Stimulated activated CD8-positive, alpha-beta memory T cell treated with anti-CD3 and anti-CD28 coated beads, Interleukin-7, amount 100 ng/mL, for 48 hours (primary cell): Measurements from ENCODE around the gene GALM.
A peak's percentile ranks its signal among the peaks of the same experiment; 100 is the strongest.

ENCODE experiments used
- DNase-seq, 2 donors: peaks; one replicate each; pipeline ENCODE4 v3.0.0-alpha.2; 2020; ENCODE audit warnings: low read depth in 1 of 2; ENCODE audit errors: extremely low read depth in 1 of 2

GALM gene

GRCh38 chr2:38649176-38649728 lies 16.7 kb upstream of the GALM start:
- DNase-seq: no peak

GRCh38 chr2:38650012-38650411 lies 15.9 kb upstream of the GALM start:
- DNase-seq: no peak

DNA sequence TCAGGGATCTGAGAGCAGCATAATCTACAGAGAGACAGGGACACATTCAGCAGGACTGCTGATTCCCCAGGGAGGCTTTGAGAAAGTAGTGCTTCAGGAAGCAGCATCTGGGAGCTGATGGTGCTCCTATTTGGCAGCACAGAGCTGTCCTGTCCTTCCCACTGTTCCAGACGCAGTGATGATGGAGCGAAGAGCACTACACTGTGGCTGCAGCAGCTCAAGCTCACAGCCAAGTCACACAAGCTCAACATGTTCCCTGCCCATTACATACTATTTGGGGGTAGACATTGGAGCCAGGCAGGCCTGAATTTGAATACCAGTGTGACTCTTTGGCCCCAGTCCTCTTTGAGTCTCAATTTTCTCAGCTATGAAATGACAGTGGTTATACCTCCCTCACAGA lies 15.2 kb upstream of the GALM start:
- no peak for DNase-seq

DNA sequence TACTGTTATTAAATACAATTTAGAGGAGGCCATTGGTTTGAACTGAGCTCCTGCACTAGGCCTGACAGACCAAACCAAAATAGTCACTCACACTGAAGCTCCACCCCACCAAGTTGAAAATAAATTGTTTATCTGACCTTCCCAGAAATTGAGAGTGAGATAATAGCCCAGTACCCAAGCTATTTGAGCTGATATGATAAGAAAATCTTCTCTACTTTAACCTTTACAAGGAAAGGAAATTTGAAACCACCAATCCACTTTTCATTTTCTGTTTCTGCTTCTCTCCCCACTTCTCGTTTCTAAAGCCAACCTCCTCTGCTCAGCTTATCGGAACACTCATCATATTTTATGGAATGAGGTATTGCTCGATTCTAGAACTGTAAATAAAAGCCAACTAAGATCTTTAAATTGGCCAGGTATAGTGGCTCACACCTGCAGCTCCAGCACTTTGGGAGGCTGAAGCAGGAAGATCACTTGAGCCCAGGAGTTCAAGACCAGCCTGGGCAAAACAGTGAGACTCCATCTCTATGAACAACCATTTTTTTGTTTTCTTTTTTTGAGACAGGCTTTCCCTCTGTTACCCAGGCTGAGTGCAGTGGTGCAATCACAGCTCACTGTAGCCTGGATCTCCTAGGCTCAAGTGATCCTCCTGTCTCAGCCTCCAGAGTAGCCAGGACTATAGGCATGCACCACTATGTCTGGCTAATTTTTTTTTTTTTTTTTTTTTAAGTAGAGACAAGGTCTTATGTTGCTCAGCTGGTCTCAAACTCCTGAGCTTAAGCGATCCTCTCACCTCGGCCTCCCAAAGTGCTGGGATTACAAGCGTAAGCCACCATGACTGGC lies 13.3 kb upstream of the GALM start:
- no peak for DNase-seq

DNA sequence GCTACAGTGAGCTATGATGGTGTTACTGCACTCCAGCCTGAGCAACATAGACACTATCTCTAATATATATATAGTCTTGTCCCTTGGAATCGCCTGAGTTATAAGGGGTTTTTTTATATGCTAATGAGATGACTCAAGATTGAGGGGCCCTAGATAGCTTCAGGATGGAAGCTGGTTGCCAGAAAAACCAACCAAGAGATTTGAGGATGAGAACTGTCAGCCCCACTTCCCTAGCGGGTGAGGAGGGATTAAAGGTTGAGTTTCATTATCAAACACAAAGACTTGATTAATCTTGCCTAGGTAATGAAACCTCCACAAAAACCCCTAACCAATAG lies 12.6 kb upstream of the GALM start:
- DNase-seq: no peak

GRCh38 chr2:38653715-38654527 lies 12.0 kb upstream of the GALM start:
- DNase-seq: peak in 1 of 2 donors; percentile 71

- DNase-seq: no peak
Observed at GRCh38 chr2:38654528-38655381, 11.2 kb upstream of the GALM start.

GRCh38 chr2:38655441-38655840 lies 10.5 kb upstream of the GALM start:
- DNase-seq: no peak

DNA sequence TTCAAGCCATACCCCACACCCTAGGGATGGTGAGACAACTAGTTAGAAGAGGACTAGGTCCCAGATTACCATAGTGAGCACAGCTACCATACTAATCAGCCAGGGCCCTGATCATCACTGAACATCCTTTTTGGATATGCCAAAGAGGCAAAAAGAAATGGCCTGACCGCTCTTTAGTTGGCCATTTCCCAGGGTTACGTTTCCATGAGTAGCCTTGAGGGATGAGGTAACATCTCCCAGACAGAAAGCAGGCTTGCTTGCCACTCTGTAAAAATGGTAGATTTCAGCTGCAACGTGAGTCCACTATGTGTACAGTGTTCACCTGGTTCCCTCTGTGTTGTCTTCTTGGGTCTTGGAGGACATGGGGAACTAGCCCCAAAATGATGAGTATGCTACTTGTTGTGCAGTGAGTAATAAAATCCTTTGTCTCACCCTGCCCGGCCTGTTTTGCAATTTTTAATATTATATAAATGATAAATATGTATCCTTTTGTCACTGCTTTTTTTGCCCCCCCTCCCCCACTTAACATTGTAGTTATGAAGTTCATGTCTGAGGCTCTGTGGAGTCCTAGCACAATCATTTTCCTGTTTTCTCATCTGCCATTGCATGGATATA lies 8.9 kb upstream of the GALM start:
- no peak for DNase-seq

GRCh38 chr2:38658613-38659012 lies 7.3 kb upstream of the GALM start:
- no peak for DNase-seq

DNA sequence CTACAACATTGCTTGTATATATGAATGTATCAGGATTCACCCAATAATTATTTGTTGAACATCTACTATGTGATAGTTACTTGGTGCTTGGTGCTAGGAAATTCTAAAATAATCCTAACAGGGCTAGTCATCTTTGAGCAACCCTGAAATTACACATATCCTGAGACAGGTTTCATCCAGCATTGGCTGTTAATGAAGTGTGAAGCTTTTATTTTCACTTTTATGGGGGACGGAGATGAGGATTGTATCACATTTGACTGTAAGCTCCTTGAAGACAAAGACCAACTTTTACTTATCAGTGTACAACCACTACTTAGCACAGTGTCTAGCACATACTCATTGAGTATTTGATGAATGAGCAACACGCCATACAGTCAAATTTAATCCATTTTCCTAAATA lies 6.8 kb upstream of the GALM start:
- DNase-seq: no peak

GRCh38 chr2:38660282-38660681 lies 5.6 kb upstream of the GALM start:
- DNase-seq: no peak

DNA sequence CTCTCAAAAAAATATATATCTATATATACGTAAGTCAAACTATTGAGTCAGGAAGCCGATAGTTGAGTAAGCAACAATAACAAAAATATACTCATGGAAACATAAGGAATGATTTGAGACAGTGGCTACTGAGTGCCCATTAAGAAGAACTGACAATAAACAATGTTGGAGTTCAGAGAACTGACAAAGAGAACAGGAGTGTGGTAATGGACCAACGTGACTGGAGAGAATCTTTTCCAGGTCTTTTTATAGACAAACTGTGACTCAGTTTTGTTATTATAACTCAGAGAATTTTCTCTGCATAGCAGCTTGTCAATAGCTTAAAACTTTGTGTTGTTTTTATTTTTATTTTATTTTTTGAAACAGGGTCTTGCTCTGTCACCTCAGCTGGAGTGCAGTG lies 4.6 kb upstream of the GALM start:
- no peak for DNase-seq

DNA sequence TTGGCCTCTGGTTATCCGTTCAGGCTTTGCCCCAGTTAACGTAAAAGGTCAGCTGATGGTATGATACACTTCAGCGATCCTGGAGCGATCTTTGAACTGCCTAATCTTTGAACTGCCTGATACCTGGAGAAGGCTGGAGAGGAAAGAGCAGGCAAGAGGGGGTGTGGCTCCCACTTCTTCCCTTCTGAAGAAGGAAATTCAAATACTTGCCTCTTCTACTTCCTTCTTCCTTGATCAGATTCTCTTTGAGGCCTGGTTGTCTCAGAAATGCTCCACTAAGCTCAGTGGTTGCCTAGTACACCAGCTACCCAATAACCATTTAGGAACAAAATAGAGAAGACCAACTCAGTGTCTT lies 619 bp downstream of the GALM start:
- no peak for DNase-seq

DNA sequence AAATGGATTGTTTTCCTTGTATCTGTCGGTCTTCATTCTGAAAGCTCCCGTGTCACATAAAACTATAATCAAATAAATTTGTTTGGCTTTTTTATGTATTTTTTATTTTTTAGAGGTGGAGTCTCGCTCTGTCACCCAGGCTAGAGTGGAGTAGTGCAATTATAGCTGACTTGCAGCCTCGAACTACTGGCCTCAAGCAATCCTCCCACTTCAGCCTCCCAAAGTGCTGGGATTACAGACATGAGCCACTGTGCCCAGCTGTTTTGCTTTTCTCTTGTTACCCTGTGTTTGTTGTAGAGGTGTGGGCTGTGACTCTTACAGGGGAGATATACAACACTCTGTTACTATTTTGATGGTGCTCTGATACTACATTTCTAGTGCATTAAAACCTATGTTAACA lies 2.2 kb downstream of the GALM start:
- no peak for DNase-seq

DNA sequence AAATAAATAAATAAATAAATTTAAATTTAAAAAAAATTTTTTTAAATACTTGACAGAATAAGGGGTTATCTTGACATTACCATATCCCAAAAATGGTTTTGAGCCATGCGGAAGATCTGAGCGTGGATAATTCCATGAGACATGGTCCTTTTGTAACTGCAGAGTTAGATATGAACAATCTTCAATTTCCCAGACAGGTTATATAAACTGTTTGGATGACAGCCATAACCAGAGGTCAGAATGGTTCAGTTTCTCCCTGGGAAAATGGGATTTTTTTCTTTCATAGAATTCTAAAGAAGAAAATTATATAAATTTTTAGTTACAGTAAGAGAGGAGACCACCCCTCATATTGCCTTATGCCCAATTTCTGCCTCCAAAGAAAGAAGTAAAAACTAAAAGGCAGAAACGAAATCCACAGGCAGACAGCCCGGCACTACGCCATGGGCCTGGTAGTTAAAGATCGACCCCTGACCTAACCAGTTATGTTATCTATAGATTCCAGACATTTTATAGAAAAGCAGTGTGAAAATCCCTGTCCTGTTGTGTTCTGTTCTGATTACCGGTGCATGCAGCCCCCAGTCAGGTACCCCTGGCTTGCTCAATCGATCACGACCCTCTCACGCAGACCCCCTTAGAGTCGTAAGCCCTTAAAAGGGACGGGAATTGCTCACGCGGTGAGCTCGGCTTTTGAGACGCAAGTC lies 3.0 kb downstream of the GALM start:
- no peak for DNase-seq

GRCh38 chr2:38671303-38671702 lies 5.4 kb downstream of the GALM start:
- no peak for DNase-seq

- no peak for DNase-seq
Observed at GRCh38 chr2:38671946-38672345, 6.0 kb downstream of the GALM start.

GRCh38 chr2:38672445-38673391 lies 6.8 kb downstream of the GALM start:
- no peak for DNase-seq
